Naive thymus-derived CD8-positive, alpha-beta T cell (primary cell): Measurements from ENCODE around the gene ADAP1. TPM values are rescaled to one million over a fixed set of nuclear protein-coding genes. Genes with fewer than 3 reads are reported as not detected.

Source experiments
- ATAC-seq, 2 donors: fragments of 150-1000 bp; cut with Tn5 transposase in 1 of 2; sonication (Bioruptor Pico), chemical (Tn5 transposase) in 1 of 2; 1 replicate in 1 of 2; 2 replicates in 1 of 2; pipeline ENCODE4 v1.10.0; 2021; ENCODE audit warnings: mild to moderate bottlenecking in 2 of 2, moderate library complexity in 2 of 2
- POLR2A ChIA-PET: fragments of 350-600 bp; sonication (Branson Sonifier 250); formaldehyde crosslinking; loops from one replicate; lab custom pipeline; 2021; ENCODE audit warnings: antibody characterized with exemption; lab: Charles Lee
- DNase-seq, 10 donors: peaks; one replicate each; pipeline versions ENCODE4 v3.0.0 to v3.0.0-alpha.2; 2020 to 2022
- H3K27ac Mint-ChIP-seq, 10 donors: one replicate each; pipeline ENCODE4 v1.8.0; 2020 to 2022; ENCODE audit warnings: mild to moderate bottlenecking in 10 of 10, mixed read lengths in 10 of 10, moderate library complexity in 4 of 10, inconsistent platforms in 1 of 10
- H3K27me3 Mint-ChIP-seq, 5 donors: one replicate each; pipeline ENCODE4 v1.8.0; 2021 to 2022; ENCODE audit warnings: mixed read lengths in 5 of 5
- H3K36me3 Mint-ChIP-seq, 3 donors: one replicate each; pipeline ENCODE4 v1.8.0; 2020 to 2022; ENCODE audit warnings: mixed read lengths in 3 of 3, mild to moderate bottlenecking in 2 of 3, inconsistent platforms in 1 of 3
- H3K4me1 Mint-ChIP-seq, 4 donors: one replicate each; pipeline ENCODE4 v1.8.0; 2021 to 2022; ENCODE audit warnings: mixed read lengths in 4 of 4
- H3K4me3 Mint-ChIP-seq, 10 donors: one replicate each; pipeline ENCODE4 v1.8.0; 2020 to 2022; ENCODE audit warnings: mild to moderate bottlenecking in 10 of 10, mixed read lengths in 10 of 10, moderate library complexity in 6 of 10, inconsistent platforms in 1 of 10
- H3K9me3 Mint-ChIP-seq, 9 donors: one replicate each; pipeline ENCODE4 v1.8.0; 2020 to 2022; ENCODE audit warnings: mixed read lengths in 9 of 9, mild to moderate bottlenecking in 3 of 9, inconsistent platforms in 1 of 9, moderate library complexity in 1 of 9
- polyA plus RNA-seq, 3 donors: library from polyadenylated mRNA; unstranded; fragments of 300-500 nt; fragmentation: Illumina TruSeq; gene quantifications; one replicate each; pipeline ENCODE4 v1.2.3, GENCODE V29; 2021
- total RNA-seq, 8 experiments: library from RNA in 2 of 8; stranded (reverse) in 2 of 8; gene quantifications; one replicate each; pipeline ENCODE4 v1.2.3 and lab custom pipeline; 2021 to 2026

ADAP1 gene
- total and polyA plus RNA-seq, 5 experiments from 2014 or later = 7.6 to 18.4 (median 12.4) TPM

GRCh38 chr7:937856-938484, 16.5 kb downstream of the ADAP1 start:
- peaks cover 0 to 8% (median 5%) of the 10 kb centered on the region in 3 donors for H3K36me3 Mint-ChIP-seq
- H3K9me3 Mint-ChIP-seq = peaks cover 0 to 12% (median 0%) of the 10 kb centered on the region in 9 donors
- no peak for ATAC-seq
- peaks cover 0 to 20% (median 9%) of the 10 kb centered on the region in 4 donors for H3K4me1 Mint-ChIP-seq
- H3K27me3 Mint-ChIP-seq = no peaks in the 10 kb centered on the region
- POLR2A ChIA-PET = interaction anchor here (1.0 kb wide), 1 partner anchor 15 kb away, joined by 3 read pairs; no protein-coding TSS in a partner anchor
- H3K4me3 Mint-ChIP-seq = no peak overlapping the region
- peak in 1 of 10 donors; percentile 28 for DNase-seq
- H3K27ac Mint-ChIP-seq = no peak overlapping the region

GRCh38 chr7:936386-937054, 18.0 kb downstream of the ADAP1 start:
- no peaks in the 10 kb centered on the region for H3K27me3 Mint-ChIP-seq
- peak overlapping the region in 1 of 10 donors; percentile 57 for H3K27ac Mint-ChIP-seq
- H3K4me3 Mint-ChIP-seq = no peak overlapping the region
- POLR2A ChIA-PET = no interaction called here
- peak in 1 of 2 donors; percentile 28 for ATAC-seq
- H3K4me1 Mint-ChIP-seq = peaks cover 0 to 21% (median 7%) of the 10 kb centered on the region in 4 donors
- peak in 1 of 10 donors; percentile 47 for DNase-seq
- H3K36me3 Mint-ChIP-seq = peaks cover 0 to 8% (median 5%) of the 10 kb centered on the region in 3 donors
- H3K9me3 Mint-ChIP-seq = peaks cover 0 to 12% (median 0%) of the 10 kb centered on the region in 9 donors

- ATAC-seq (no peak), DNase-seq (no peak)
- Mint-ChIP-seq H3K27me3 (no peaks in the 10 kb centered on the region), H3K27ac (no peak overlapping the region), H3K4me1 (peaks cover 0 to 19% (median 6%) of the 10 kb centered on the region in 4 donors), H3K9me3 (peaks cover 0 to 10% (median 0%) of the 10 kb centered on the region in 9 donors), H3K4me3 (peak overlapping the region in 1 of 10 donors; percentile 62), H3K36me3 (peaks cover 0 to 8% (median 3%) of the 10 kb centered on the region in 3 donors)
- POLR2A ChIA-PET = no interaction called here
These were observed 18.6 kb downstream of the ADAP1 start for GRCh38 chr7:935874-936385.

- no peak overlapping the region for H3K27ac Mint-ChIP-seq
- peak in 1 of 10 donors; percentile 34 for DNase-seq
- no peak for ATAC-seq
- H3K36me3 Mint-ChIP-seq = peaks cover 0 to 4% (median 0%) of the 10 kb centered on the region in 3 donors
- H3K4me1 Mint-ChIP-seq = peaks cover 0 to 15% (median 6%) of the 10 kb centered on the region in 4 donors
- H3K27me3 Mint-ChIP-seq = no peaks in the 10 kb centered on the region
- peaks cover 0 to 4% (median 0%) of the 10 kb centered on the region in 9 donors for H3K9me3 Mint-ChIP-seq
- POLR2A ChIA-PET = no interaction called here
- peak overlapping the region in 1 of 10 donors; percentile 62 for H3K4me3 Mint-ChIP-seq
These were observed 19.2 kb downstream of the ADAP1 start for GRCh38 chr7:935164-935873.

- Mint-ChIP-seq H3K4me3 (no peak overlapping the region), H3K27me3 (no peaks in the 10 kb centered on the region), H3K36me3 (no peaks in the 10 kb centered on the region), H3K9me3 (no peaks in the 10 kb centered on the region), H3K27ac (no peak overlapping the region), H3K4me1 (peaks cover 0 to 15% (median 6%) of the 10 kb centered on the region in 4 donors)
- POLR2A ChIA-PET = no interaction called here
- ATAC-seq (no peak), DNase-seq (no peak)
These were observed 19.9 kb downstream of the ADAP1 start for GRCh38 chr7:934469-935163.

- DNase-seq (no peak), ATAC-seq (no peak)
- POLR2A ChIA-PET = no interaction called here
- no peaks in the 10 kb centered on the region for H3K9me3 Mint-ChIP-seq
- H3K27me3 Mint-ChIP-seq = no peaks in the 10 kb centered on the region
- no peak overlapping the region for H3K4me3 Mint-ChIP-seq
- no peaks in the 10 kb centered on the region for H3K36me3 Mint-ChIP-seq
- no peak overlapping the region for H3K27ac Mint-ChIP-seq
- H3K4me1 Mint-ChIP-seq = peaks cover 0 to 32% (median 10%) of the 10 kb centered on the region in 4 donors
These were observed 21.9 kb downstream of the ADAP1 start for GRCh38 chr7:932651-932975.

GRCh38 chr7:931871-932650, 22.4 kb downstream of the ADAP1 start:
- peak overlapping the region in 1 of 10 donors; percentile 27 for H3K27ac Mint-ChIP-seq
- peaks cover 5 to 36% (median 13%) of the 10 kb centered on the region in 4 donors for H3K4me1 Mint-ChIP-seq
- H3K9me3 Mint-ChIP-seq = no peaks in the 10 kb centered on the region
- no peak overlapping the region for H3K4me3 Mint-ChIP-seq
- H3K36me3 Mint-ChIP-seq = no peaks in the 10 kb centered on the region
- H3K27me3 Mint-ChIP-seq = no peaks in the 10 kb centered on the region
- POLR2A ChIA-PET = no interaction called here
- ATAC-seq = no peak
- peak in 1 of 10 donors; percentile 10 for DNase-seq

GRCh38 chr7:930975-931758, 23.3 kb downstream of the ADAP1 start:
- H3K9me3 Mint-ChIP-seq = no peaks in the 10 kb centered on the region
- H3K36me3 Mint-ChIP-seq = no peaks in the 10 kb centered on the region
- H3K27me3 Mint-ChIP-seq = no peaks in the 10 kb centered on the region
- H3K4me1 Mint-ChIP-seq = peaks cover 4 to 35% (median 14%) of the 10 kb centered on the region in 4 donors
- peak overlapping the region in 4 of 10 donors; percentile 28 to 71 (median 56) for H3K27ac Mint-ChIP-seq
- POLR2A ChIA-PET = interaction anchor here (0.6 to 1.0 kb wide), 3 partner anchors 21 to 639 kb away, joined by 3 read pairs; no protein-coding TSS in a partner anchor
- ATAC-seq (no peak), DNase-seq (peak in 1 of 10 donors; percentile 6)
- H3K4me3 Mint-ChIP-seq = no peak overlapping the region

- Mint-ChIP-seq H3K4me1 (peaks cover 4 to 47% (median 24%) of the 10 kb centered on the region in 4 donors), H3K4me3 (peak overlapping the region in 1 of 10 donors; percentile 15), H3K9me3 (no peaks in the 10 kb centered on the region), H3K27me3 (no peaks in the 10 kb centered on the region), H3K36me3 (no peaks in the 10 kb centered on the region), H3K27ac (peak overlapping the region in 6 of 10 donors; percentile 43 to 90 (median 71))
- DNase-seq (peak in 1 of 10 donors; percentile 11), ATAC-seq (no peak)
- POLR2A ChIA-PET = interaction anchor here (0.7 to 1.0 kb wide), 2 partner anchors 46 to 1100 kb away, joined by 3 read pairs; partner anchors contain the start of gene COX19
These were observed 25.2 kb downstream of the ADAP1 start for GRCh38 chr7:929311-929711.

- Mint-ChIP-seq H3K4me1 (peaks cover 10 to 54% (median 36%) of the 10 kb centered on the region in 4 donors), H3K36me3 (no peaks in the 10 kb centered on the region), H3K9me3 (no peaks in the 10 kb centered on the region), H3K27me3 (no peaks in the 10 kb centered on the region), H3K27ac (peak overlapping the region; percentile 45 to 87 (median 73)), H3K4me3 (peak overlapping the region in 2 of 10 donors; percentile 0 to 38)
- DNase-seq (peak in 1 of 10 donors; percentile 15), ATAC-seq (no peak)
- POLR2A ChIA-PET = no interaction called here
These were observed 27.3 kb downstream of the ADAP1 start for GRCh38 chr7:927031-927671.
